IMR-90 (cell line): Measurements from ENCODE around the gene GNG7. TPM values are rescaled to one million over a fixed set of nuclear protein-coding genes. Genes with fewer than 3 reads are reported as not detected.
A peak's percentile ranks its signal among the peaks of the same experiment; 100 is the strongest.

Experiments used
- ATAC-seq: fragments of 200-7000 bp; cut with Tn5 transposase; 2 replicates; pipeline ENCODE4 v1.9.1; 2020; ENCODE audit warnings: low read depth, mild to moderate bottlenecking, moderate library complexity
- BruUV-seq: library from RNA; stranded (reverse); fragments of 400-500 nt; replicated peaks from 2 replicates; lab custom pipeline; 2021; lab: Mats Ljungman, UMichigan
- CTCF ChIA-PET: fragments of 300-600 bp; formaldehyde crosslinking; extraction: SDS; loops from one replicate; lab custom pipeline; 2021; ENCODE audit warnings: antibody characterized with exemption; lab: Yijun Ruan, JAX
- POLR2A ChIA-PET: fragments of 300-600 bp; sonication (Branson Sonifier 250); formaldehyde crosslinking; loops from one replicate; lab custom pipeline; 2022; ENCODE audit warnings: antibody characterized with exemption; ENCODE audit not compliant: unreplicated experiment; lab: Charles Lee
- DNase-seq: peaks from one replicate; pipeline ENCODE4 v3.0.0; 2013
- H2AFZ ChIP-seq: replicated peaks from 2 replicates; pipeline ENCODE3; 2013; ENCODE audit warnings: low read length, mild to moderate bottlenecking; ENCODE audit not compliant: poor library complexity
- H2AK5ac ChIP-seq: 2 replicates; pipeline ENCODE4 v1.6.1; 2013; ENCODE audit warnings: low read depth, low read length, inconsistent platforms
- H2AK9ac ChIP-seq: replicated peaks from 2 replicates; pipeline ENCODE3; 2013; ENCODE audit warnings: mild to moderate bottlenecking, low read depth, low read length, moderate library complexity; ENCODE audit not compliant: poor library complexity
- H2BK120ac ChIP-seq: 2 replicates; pipeline ENCODE4 v1.6.1; 2013; ENCODE audit warnings: low read depth, low read length, inconsistent platforms
- H2BK15ac ChIP-seq: 3 replicates; pipeline ENCODE4 v1.6.1; 2013; ENCODE audit warnings: low read depth, low read length, inconsistent platforms
- H2BK20ac ChIP-seq: 2 replicates; pipeline ENCODE4 v1.6.1; 2013; ENCODE audit warnings: low read depth, mild to moderate bottlenecking, inconsistent platforms, low read length, moderate library complexity
- H2BK5ac ChIP-seq: 2 replicates; pipeline ENCODE4 v1.6.1; 2013; ENCODE audit warnings: mild to moderate bottlenecking, low read depth, low read length, inconsistent platforms; ENCODE audit not compliant: poor library complexity, severe bottlenecking
- H3K14ac ChIP-seq: replicated peaks from 2 replicates; pipeline ENCODE4 v1.6.1; 2013; ENCODE audit warnings: low read depth, low read length, inconsistent platforms
- H3K18ac ChIP-seq: 2 replicates; pipeline ENCODE4 v1.6.1; 2013; ENCODE audit warnings: low read depth, low read length, control low read depth
- H3K23ac ChIP-seq: 2 replicates; pipeline ENCODE4 v1.6.1; 2013; ENCODE audit warnings: low read depth, low read length, inconsistent platforms
- H3K27ac ChIP-seq: 2 replicates; pipeline ENCODE4 v1.5.1; 2013; ENCODE audit warnings: mild to moderate bottlenecking, control low read depth, low read length; ENCODE audit not compliant: insufficient read depth
- H3K27me3 ChIP-seq: 2 replicates; pipeline ENCODE4 v1.6.1; 2013; ENCODE audit warnings: low read length; ENCODE audit not compliant: control insufficient read depth, insufficient read depth
- H3K36me3 ChIP-seq: 2 replicates; pipeline ENCODE4 v1.6.1; 2013; ENCODE audit warnings: low read length, mixed read lengths; ENCODE audit not compliant: control insufficient read depth, insufficient read depth
- H3K4ac ChIP-seq: 2 replicates; pipeline ENCODE4 v1.6.1; 2013; ENCODE audit warnings: low read depth, low read length, inconsistent platforms
- H3K4me1 ChIP-seq: 2 replicates; pipeline ENCODE4 v1.6.1; 2013; ENCODE audit warnings: low read length, mixed read lengths; ENCODE audit not compliant: control insufficient read depth, insufficient read depth
- H3K4me2 ChIP-seq: 2 replicates; pipeline ENCODE4 v1.6.1; 2013; ENCODE audit warnings: low read depth, mild to moderate bottlenecking, control low read depth, low read length, moderate library complexity
- H3K4me3 ChIP-seq: 2 replicates; pipeline ENCODE4 v1.5.1; 2013; ENCODE audit warnings: low read depth, mild to moderate bottlenecking, control low read depth, low read length, moderate library complexity; ENCODE audit not compliant: insufficient read depth
- H3K56ac ChIP-seq: 2 replicates; pipeline ENCODE4 v1.6.1; 2013; ENCODE audit warnings: low read length, inconsistent platforms; ENCODE audit not compliant: insufficient read depth; ENCODE audit errors: extremely low read depth
- H3K79me1 ChIP-seq, 2 experiments: 2 replicates each; pipeline ENCODE4 v1.6.1; 2013; ENCODE audit warnings: low read length in 2 of 2, inconsistent platforms in 1 of 2, low read depth in 1 of 2
- H3K9ac ChIP-seq: 2 replicates; pipeline ENCODE4 v1.6.1; 2013; ENCODE audit warnings: low read depth, low read length, control low read depth
- H3K9me1 ChIP-seq: 2 replicates; pipeline ENCODE4 v1.6.1; 2013; ENCODE audit warnings: low read length, inconsistent platforms; ENCODE audit not compliant: insufficient read depth
- H3K9me3 ChIP-seq: 2 replicates; pipeline ENCODE4 v1.6.1; 2013; ENCODE audit warnings: low read length; ENCODE audit not compliant: control insufficient read depth, insufficient read depth
- H4K20me1 ChIP-seq: 2 replicates; pipeline ENCODE4 v1.6.1; 2013; ENCODE audit warnings: low read length, inconsistent platforms; ENCODE audit not compliant: insufficient read depth
- H4K5ac ChIP-seq: 2 replicates; pipeline ENCODE4 v1.6.1; 2013; ENCODE audit warnings: mild to moderate bottlenecking, low read depth, low read length, control low read depth
- H4K8ac ChIP-seq, 2 experiments: 2 replicates each; pipeline ENCODE4 v1.6.1; 2013; ENCODE audit warnings: low read depth in 2 of 2, low read length in 2 of 2, control low read depth in 1 of 2, inconsistent platforms in 1 of 2
- H4K91ac ChIP-seq: 2 replicates; pipeline ENCODE4 v1.6.1; 2013; ENCODE audit warnings: low read depth, low read length, inconsistent platforms; ENCODE audit not compliant: insufficient read depth
- BHLHE40 ChIP-seq: fragments of 150-350 bp; IDR thresholded peaks from 2 replicates; pipeline ENCODE4 v1.6.1; 2016; ENCODE audit warnings: mild to moderate bottlenecking, low read depth, low read length
- CEBPB ChIP-seq: IDR thresholded peaks from 2 replicates; pipeline ENCODE4 v1.6.1; 2012; ENCODE audit warnings: low read depth, low read length, improper control_type of control experiment
- CHD1 ChIP-seq: IDR thresholded peaks from 2 replicates; pipeline ENCODE4 v1.6.1; 2012; ENCODE audit warnings: low read depth, low read length, improper control_type of control experiment
- ELK1 ChIP-seq: fragments of 150-350 bp; IDR thresholded peaks from 2 replicates; pipeline ENCODE4 v1.6.1; 2016; ENCODE audit warnings: low read depth, mild to moderate bottlenecking, low read length, moderate library complexity, borderline replicate concordance
- FOS ChIP-seq: fragments of 150-350 bp; IDR thresholded peaks from 2 replicates; pipeline ENCODE4 v1.6.1; 2016; ENCODE audit warnings: low read depth, low read length
- MAFK ChIP-seq: IDR thresholded peaks from 2 replicates; pipeline ENCODE4 v1.6.1; 2012; ENCODE audit warnings: low read depth, low read length, improper control_type of control experiment
- MAZ ChIP-seq: IDR thresholded peaks from 2 replicates; pipeline ENCODE4 v1.6.1; 2012; ENCODE audit warnings: low read depth, mild to moderate bottlenecking, low read length, improper control_type of control experiment, moderate library complexity, borderline replicate concordance
- NFE2L2 ChIP-seq: fragments of 150-350 bp; IDR thresholded peaks from 2 replicates; pipeline ENCODE4 v1.6.1; 2016; ENCODE audit warnings: low read depth, mild to moderate bottlenecking, low read length
- POLR2A ChIP-seq: IDR thresholded peaks from 2 replicates; pipeline ENCODE4 v1.6.1; 2012; ENCODE audit warnings: mild to moderate bottlenecking, low read depth, low read length
- RCOR1 ChIP-seq: IDR thresholded peaks from 2 replicates; pipeline ENCODE4 v1.6.1; 2012; ENCODE audit warnings: mild to moderate bottlenecking, low read length, improper control_type of control experiment; ENCODE audit not compliant: insufficient replicate concordance
- USF2 ChIP-seq: fragments of 150-350 bp; IDR thresholded peaks from 2 replicates; pipeline ENCODE4 v1.6.1; 2017; ENCODE audit warnings: mild to moderate bottlenecking, antibody characterized with exemption, low read length, low read depth
- WGBS, 2 experiments: methylation state at CpG; one replicate each; pipeline versions ENCODE4 v1.1.5 to v1.1.7; 2013; ENCODE audit warnings: missing lambda C conversion rate in 2 of 2; ENCODE audit not compliant: insufficient read length in 1 of 2; ENCODE audit errors: extremely low coverage in 2 of 2; 5-methylcytosine and 5-hydroxymethylcytosine counted together
- dilution Hi-C: fragments of 300-500 bp; cut with HindIII; formaldehyde crosslinking; loops from one replicate; pipeline ENCODE4 v1.14.3; 2018; ENCODE audit warnings: low sequenced_read_pairs; ENCODE audit not compliant: unreplicated experiment
- in situ Hi-C: fragments of 300-500 bp; cut with MboI; formaldehyde crosslinking; loops from 3 replicates; pipeline ENCODE4 v1.14.3; 2019; ENCODE audit warnings: low sequenced_read_pairs, inconsistent platforms, mixed read lengths
- intact Hi-C: fragments of 100-400 bp; cut with micrococcal nuclease; formaldehyde crosslinking; loops from 2 replicates; pipeline ENCODE4 v1.10.0; 2022
- polyA plus RNA-seq, 3 experiments: library from polyadenylated mRNA; depleted of rRNA; stranded (reverse); fragments of >200 nt; gene quantifications; 2 replicates each; pipeline ENCODE4 v1.2.3, GENCODE V29; 2012; ENCODE audit warnings: low replicate concordance in 1 of 3
- total RNA-seq: library from RNA; depleted of rRNA; stranded (reverse); fragments of >200 nt; gene quantifications from 2 replicates; pipeline ENCODE4 v1.2.3, GENCODE V29; 2012

Gene GNG7
- total and polyA plus RNA-seq, 2 of the 4 experiments (the other 2 are of a cell fraction), result under 0.01 to 0.21 TPM

GRCh38 chr19:2610637-2611482, 91.6 kb downstream of the GNG7 start:
- ATAC-seq, result peak; percentile 97
- H3K4ac ChIP-seq, result peak overlapping the region; percentile 59; the same call in 1 of the 2 replicates
- H2BK120ac ChIP-seq, result peak overlapping the region; percentile 68
- peaks cover 0 to 3% of the 10 kb centered on the region in 2 experiments; a peak in 1 of 4 replicates for H3K79me1 ChIP-seq
- H2BK20ac ChIP-seq, result 0 out of 2 replicates have a peak overlapping the region, but pooled peaks have one; percentile 34
- H3K4me1 ChIP-seq, result no peaks in the 10 kb centered on the region
- peak overlapping the region; percentile 42 for H3K4me2 ChIP-seq
- WGBS, 2 experiments, result 9% methylated on average over 15 of the region's 46 CpGs; no CpG with 5 or more reads in 1 of the 2 experiments
- H3K23ac ChIP-seq, result 0 out of 2 replicates have a peak overlapping the region, but pooled peaks have one; percentile 69
- BruUV-seq, result no TSS peak
- peak overlapping the region; percentile 7; the same call in 1 of the 2 replicates for H3K9ac ChIP-seq
- H2AK9ac ChIP-seq, result peak overlapping the region; percentile 3
- DNase-seq, result peak; percentile 94
- H3K56ac ChIP-seq, result no peak overlapping the region
- ChIA-PET CTCF (interaction anchor here (0.6 to 1.7 kb wide), 13 partner anchors 11 to 371 kb away, joined by 3 to 12 read pairs (median 4); partner anchors contain the start of genes GADD45B, LMNB2 and TIMM13), POLR2A (interaction anchor here (0.5 to 1.2 kb wide), 2 partner anchors 70 to 135 kb away, joined by 3 to 21 read pairs; partner anchors contain the start of gene GADD45B)
- peak overlapping the region; percentile 8; the same call in 1 of the 2 replicates for H3K27ac ChIP-seq
- peak overlapping the region; percentile 8 for H2BK5ac ChIP-seq
- no peak overlapping the region for H2BK15ac ChIP-seq
- no peak overlapping the region for H4K5ac ChIP-seq
- peak overlapping the region; percentile 91 for H2AFZ ChIP-seq
- H3K27me3 ChIP-seq, result peaks cover 8% of the 10 kb centered on the region
- dilution Hi-C loops, result no loop called here
- H3K18ac ChIP-seq, result no peak overlapping the region
- in situ Hi-C loops, result loop anchor here (5.0 to 10.0 kb wide), 2 partner anchors 139 to 336 kb away; no protein-coding TSS in a partner anchor
- H3K4me3 ChIP-seq, result peak overlapping the region; percentile 21
- H4K20me1 ChIP-seq, result no peaks in the 10 kb centered on the region
- intact Hi-C loops, result loop anchor here (1.0 to 5.0 kb wide), 4 partner anchors 137 to 374 kb away; partner anchors contain the start of genes LSM7, PLEKHJ1, SF3A2 and SPPL2B
- H4K8ac ChIP-seq, result peak overlapping the region in 1 of 2 experiments; percentile 56; a peak in 1 of 4 replicates
- peaks cover 3% of the 10 kb centered on the region; the same call in 1 of the 2 replicates for H3K9me3 ChIP-seq
- peak overlapping the region; percentile 29 for H4K91ac ChIP-seq
- no peaks in the 10 kb centered on the region for H3K36me3 ChIP-seq
- H2AK5ac ChIP-seq, result peak overlapping the region; percentile 74
- H3K14ac ChIP-seq, result peak overlapping the region; percentile 45; the same call in 1 of the 2 replicates
- H3K9me1 ChIP-seq, result no peaks in the 10 kb centered on the region
- TF ChIP-seq USF2 (no peak), CHD1 (peak; percentile 67; the same call in 1 of the 2 replicates), MAZ (peak; percentile 48), ELK1 (no peak), RCOR1 (peak; percentile 29), FOS (peak; percentile 92), POLR2A (no peak), BHLHE40 (peak; percentile 57; the same call in 1 of the 2 replicates), NFE2L2 (peak; percentile 27; the same call in 1 of the 2 replicates), MAFK (peak; percentile 39; the same call in 1 of the 2 replicates), CEBPB (no peak)
